Measurements from ENCODE around the gene NRXN3.

GRCh38 chr14:79027138-79027537 lies 857.0 kb downstream of the NRXN3 start:
- TF ChIP-seq, protein P1, sequence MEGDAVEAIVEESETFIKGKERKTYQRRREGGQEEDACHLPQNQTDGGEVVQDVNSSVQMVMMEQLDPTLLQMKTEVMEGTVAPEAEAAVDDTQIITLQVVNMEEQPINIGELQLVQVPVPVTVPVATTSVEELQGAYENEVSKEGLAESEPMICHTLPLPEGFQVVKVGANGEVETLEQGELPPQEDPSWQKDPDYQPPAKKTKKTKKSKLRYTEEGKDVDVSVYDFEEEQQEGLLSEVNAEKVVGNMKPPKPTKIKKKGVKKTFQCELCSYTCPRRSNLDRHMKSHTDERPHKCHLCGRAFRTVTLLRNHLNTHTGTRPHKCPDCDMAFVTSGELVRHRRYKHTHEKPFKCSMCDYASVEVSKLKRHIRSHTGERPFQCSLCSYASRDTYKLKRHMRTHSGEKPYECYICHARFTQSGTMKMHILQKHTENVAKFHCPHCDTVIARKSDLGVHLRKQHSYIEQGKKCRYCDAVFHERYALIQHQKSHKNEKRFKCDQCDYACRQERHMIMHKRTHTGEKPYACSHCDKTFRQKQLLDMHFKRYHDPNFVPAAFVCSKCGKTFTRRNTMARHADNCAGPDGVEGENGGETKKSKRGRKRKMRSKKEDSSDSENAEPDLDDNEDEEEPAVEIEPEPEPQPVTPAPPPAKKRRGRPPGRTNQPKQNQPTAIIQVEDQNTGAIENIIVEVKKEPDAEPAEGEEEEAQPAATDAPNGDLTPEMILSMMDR (optimal IDR thresholded peaks at IDR 0.05 in 1 of 3, IDR thresholded peaks at IDR 0.05 in 1 of 3, conservative IDR thresholded peaks at IDR 0.05 in 1 of 3; ENCODE audit: extremely low read depth in 1 of 3, insufficient read depth in 2 of 3, low read length in 3 of 3): no peak
- no peak for TF ChIP-seq EZH2 (IDR thresholded peaks at IDR 0.05; ENCODE audit: low read length)
